Measurements from ENCODE around the gene STX7.
A peak's percentile ranks its signal among the peaks of the same experiment; 100 is the strongest.

The STX7 gene

DNA sequence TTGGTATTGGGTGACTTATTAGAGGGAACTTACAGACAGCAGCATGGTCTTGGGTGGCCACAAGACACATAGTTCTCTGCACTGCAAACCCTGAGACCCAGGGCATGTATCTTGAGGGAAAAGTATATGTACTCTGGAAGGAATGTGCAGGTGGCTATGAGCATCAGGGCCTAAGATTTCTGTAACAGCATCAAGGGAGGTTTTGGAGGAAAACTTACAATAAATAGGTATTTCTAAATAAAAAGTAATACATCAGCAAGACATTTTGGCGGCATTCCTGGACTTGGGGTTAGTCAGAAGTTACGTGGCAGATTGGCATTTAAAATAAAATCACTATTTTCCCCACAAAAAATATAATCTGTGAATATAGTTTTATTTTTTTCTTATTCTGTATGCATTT lies 8.0 kb upstream of the STX7 start:
- no peak overlapping the region for H3K4me3 ChIP-seq (ENCODE audit: low read length)
- no peak for TF ChIP-seq ZNF274 (IDR thresholded peaks at IDR 0.05; ENCODE audit: low read depth, low read length)

GRCh38 chr6:132515386-132515785 lies 2.5 kb upstream of the STX7 start:
- no peak for TF ChIP-seq ZNF274 (IDR thresholded peaks at IDR 0.05; ENCODE audit: low read depth, low read length)

DNA sequence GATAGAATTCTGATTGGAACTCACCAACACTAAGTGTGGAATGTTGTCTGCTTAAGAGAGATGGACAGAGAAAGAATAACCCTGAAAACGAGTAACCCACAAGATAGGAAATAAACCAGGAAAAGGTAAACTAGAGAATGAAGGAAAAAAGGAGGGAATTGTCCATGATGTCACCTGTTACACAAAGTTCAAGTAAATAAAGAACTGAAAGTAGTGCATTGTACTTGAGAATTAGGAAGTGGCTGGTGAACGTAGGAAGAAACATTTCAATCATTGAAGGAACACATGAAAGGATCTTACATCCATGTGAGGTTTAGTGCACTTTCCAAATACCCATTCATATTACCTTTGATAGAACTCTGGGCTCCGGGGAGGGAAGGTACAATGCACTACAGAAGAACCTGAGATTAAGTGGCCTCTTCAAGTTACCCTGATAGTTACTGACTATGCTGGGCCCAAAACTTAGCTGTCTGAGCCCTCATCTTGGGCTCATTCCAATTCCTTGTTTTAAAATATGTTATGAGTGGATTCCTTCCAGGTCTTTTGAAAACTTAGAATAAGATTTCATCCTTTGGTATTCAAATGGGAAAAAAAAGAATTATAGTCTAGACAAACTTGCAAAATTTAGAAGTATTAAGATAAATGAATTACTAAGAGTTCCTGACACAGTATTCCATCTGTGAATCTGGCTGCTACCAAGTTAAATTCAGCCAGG lies 1.1 kb upstream of the STX7 start:
- no peak for TF ChIP-seq ZNF274 (IDR thresholded peaks at IDR 0.05; ENCODE audit: low read depth, low read length)
- H3K4me3 ChIP-seq (ENCODE audit: low read length), result no peak overlapping the region

More at GRCh38 chr6:132515386-132515785, 2.5 kb upstream of the STX7 start:
- H3K4me3 ChIP-seq (ENCODE audit: low read length), result no peak overlapping the region

DNA sequence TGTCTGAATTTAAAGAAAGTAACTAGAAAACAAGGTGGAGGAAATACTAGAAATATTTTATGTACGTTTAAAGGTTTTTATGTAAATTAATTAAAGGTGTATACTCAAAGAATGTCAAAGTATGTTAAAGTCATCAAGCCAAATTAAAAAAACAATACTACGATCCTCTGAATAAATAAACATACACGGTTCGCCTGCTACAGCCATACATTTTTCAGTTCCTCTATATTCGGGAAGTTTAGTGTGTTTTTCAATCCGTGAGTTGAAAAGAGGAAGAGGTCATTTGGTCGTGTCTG lies 626 bp downstream of the STX7 start:
- H3K4me3 ChIP-seq (ENCODE audit: low read length), result peak overlapping the region; percentile 84
- TF ChIP-seq ZNF274 (IDR thresholded peaks at IDR 0.05; ENCODE audit: low read depth, low read length), result no peak

DNA sequence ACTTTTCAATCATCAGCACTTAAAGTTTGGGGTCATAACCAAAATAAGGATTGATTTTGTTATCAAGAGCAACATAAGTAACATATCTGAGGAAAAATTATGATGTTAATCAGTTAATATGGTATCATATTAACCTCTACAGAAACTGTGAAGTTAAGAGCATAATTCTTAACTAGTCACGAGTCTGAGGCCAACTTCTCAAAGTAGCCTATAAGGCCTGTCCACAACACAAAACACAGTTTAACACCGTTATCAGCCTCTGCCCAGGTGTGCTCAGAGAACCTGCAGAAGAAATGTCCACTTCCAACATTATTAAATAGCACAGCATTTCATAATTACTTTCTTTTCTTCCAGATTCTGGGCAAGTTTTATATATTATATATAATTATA lies 1.1 kb downstream of the STX7 start:
- no peak for TF ChIP-seq ZNF274 (IDR thresholded peaks at IDR 0.05; ENCODE audit: low read depth, low read length)
- peak overlapping the region; percentile 84; the same call in 1 of the 2 replicates for H3K4me3 ChIP-seq (ENCODE audit: low read length)

GRCh38 chr6:132511210-132511830 lies 1.6 kb downstream of the STX7 start:
- no peak for TF ChIP-seq ZNF274 (IDR thresholded peaks at IDR 0.05; ENCODE audit: low read depth, low read length)
- H3K4me3 ChIP-seq (ENCODE audit: low read length), result peak overlapping the region; percentile 84

DNA sequence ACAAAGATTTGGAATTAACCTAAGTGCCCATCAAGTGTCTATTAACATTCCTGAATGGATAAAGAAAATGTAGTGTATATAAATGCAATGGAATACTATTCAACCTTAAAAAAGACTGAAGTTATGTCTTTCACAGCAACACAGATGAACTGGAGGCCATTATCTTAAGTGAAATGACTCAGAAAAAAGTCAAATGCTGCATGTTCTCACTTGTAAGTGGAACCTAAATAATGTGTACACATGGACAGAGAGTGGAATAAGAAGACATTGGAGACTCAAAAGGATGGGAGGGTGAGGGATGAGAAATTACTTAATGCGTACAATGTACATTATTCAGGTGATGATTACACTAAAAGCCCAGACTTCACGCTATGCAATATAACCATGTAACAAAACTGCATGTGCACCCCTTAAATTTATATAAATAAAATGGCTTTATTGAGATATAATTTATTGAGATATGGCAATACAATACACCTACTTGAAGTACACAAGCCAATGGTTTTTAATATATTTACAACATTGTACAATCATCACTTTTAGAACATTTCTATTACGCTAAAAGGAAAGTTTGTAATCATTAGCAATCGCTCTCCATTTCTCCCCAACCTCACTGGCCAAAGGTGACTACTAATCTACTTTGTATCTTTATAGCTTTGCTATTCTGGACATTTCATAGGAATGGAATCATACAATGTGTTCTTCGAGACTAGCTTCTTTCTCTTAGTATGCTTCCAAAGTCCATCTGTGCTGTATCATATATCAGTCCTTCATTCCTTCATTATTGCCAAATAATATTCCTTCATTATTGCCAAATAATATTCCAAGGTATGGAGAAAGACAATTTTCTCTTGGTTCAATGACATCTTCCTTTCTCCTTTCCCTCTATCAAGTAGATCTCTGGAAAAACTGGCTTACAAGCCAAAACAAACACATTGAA lies 5.8 kb downstream of the STX7 start:
- no peak for TF ChIP-seq ZNF274 (IDR thresholded peaks at IDR 0.05; ENCODE audit: low read depth, low read length)
- H3K4me3 ChIP-seq (ENCODE audit: low read length), result no peak overlapping the region

- TF ChIP-seq ZNF274 (IDR thresholded peaks at IDR 0.05; ENCODE audit: low read depth, low read length), result no peak
- no peak overlapping the region for H3K4me3 ChIP-seq (ENCODE audit: low read length)
Observed at GRCh38 chr6:132506461-132506860, 6.5 kb downstream of the STX7 start.

DNA sequence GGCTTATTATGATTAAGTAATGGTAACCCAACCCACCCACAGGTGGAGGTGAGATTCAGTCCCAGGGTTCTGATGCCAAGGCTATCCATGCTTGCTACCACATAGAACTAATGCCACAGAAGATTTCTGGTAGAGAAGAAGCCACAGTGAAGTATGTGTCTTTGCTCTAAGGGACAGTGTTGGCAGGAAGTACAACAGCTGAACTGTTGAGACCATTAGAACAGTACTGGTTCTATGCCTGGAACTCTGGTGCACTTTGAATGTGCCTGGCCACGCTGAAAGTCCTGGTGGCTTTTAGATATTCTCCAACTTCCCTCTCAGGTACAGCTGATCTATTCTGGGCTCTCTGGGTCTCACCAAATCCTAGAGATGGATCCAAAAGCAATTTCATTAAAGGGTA lies 7.8 kb downstream of the STX7 start:
- no peak for TF ChIP-seq ZNF274 (IDR thresholded peaks at IDR 0.05; ENCODE audit: low read depth, low read length)

GRCh38 chr6:132504757-132505156 lies 8.2 kb downstream of the STX7 start:
- TF ChIP-seq ZNF274 (IDR thresholded peaks at IDR 0.05; ENCODE audit: low read depth, low read length), result no peak
- no peak overlapping the region for H3K4me3 ChIP-seq (ENCODE audit: low read length)

More for the DNA sequence above, 7.8 kb downstream of the STX7 start:
- no peak overlapping the region for H3K4me3 ChIP-seq (ENCODE audit: low read length)

- TF ChIP-seq ZNF274 (IDR thresholded peaks at IDR 0.05; ENCODE audit: low read depth, low read length), result no peak
- no peak overlapping the region; the same call in 1 of the 2 replicates for H3K4me3 ChIP-seq (ENCODE audit: low read length)
Observed at GRCh38 chr6:132499757-132500156, 13.2 kb downstream of the STX7 start.

GRCh38 chr6:132498638-132499037 lies 14.3 kb downstream of the STX7 start:
- peak overlapping the region; percentile 30; the same call in 1 of the 2 replicates for H3K4me3 ChIP-seq (ENCODE audit: low read length)
- no peak for TF ChIP-seq ZNF274 (IDR thresholded peaks at IDR 0.05; ENCODE audit: low read depth, low read length)

GRCh38 chr6:132496519-132497180 lies 16.3 kb downstream of the STX7 start:
- no peak for TF ChIP-seq ZNF274 (IDR thresholded peaks at IDR 0.05; ENCODE audit: low read depth, low read length)
- no peak overlapping the region for H3K4me3 ChIP-seq (ENCODE audit: low read length)

GRCh38 chr6:132495604-132496079 lies 17.3 kb downstream of the STX7 start:
- H3K4me3 ChIP-seq (ENCODE audit: low read length), result no peak overlapping the region; the same call in 1 of the 2 replicates

More at GRCh38 chr6:132495604-132496079, 17.3 kb downstream of the STX7 start:
- no peak for TF ChIP-seq ZNF274 (IDR thresholded peaks at IDR 0.05; ENCODE audit: low read depth, low read length)
